ENCODE results near the gene GALNT15. TPM values are rescaled to one million over a fixed set of nuclear protein-coding genes. Genes with fewer than 3 reads are reported as not detected.

GALNT15 gene
- total RNA-seq, 1 donor: 4.7 TPM

DNA sequence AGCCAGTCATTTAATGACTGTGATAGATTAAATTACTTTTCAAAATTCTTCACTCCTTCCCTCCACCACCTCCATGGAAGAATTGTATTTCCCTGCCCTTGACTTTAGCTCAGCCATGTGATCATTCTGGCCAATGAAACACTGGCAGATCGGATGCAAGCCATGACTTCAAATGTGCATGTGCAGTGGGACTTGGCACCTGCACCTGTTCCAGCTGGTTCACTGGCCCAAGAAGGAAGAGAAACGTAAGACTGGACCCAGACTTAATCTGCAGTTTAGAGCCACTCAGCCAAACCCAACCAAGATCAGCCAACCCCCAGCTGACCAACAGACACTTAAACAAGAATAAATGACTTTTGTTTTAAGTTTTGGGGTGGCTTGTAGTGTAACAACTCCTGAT lies 78.5 kb downstream of the GALNT15 start:
- TF ChIP-seq, protein P1, sequence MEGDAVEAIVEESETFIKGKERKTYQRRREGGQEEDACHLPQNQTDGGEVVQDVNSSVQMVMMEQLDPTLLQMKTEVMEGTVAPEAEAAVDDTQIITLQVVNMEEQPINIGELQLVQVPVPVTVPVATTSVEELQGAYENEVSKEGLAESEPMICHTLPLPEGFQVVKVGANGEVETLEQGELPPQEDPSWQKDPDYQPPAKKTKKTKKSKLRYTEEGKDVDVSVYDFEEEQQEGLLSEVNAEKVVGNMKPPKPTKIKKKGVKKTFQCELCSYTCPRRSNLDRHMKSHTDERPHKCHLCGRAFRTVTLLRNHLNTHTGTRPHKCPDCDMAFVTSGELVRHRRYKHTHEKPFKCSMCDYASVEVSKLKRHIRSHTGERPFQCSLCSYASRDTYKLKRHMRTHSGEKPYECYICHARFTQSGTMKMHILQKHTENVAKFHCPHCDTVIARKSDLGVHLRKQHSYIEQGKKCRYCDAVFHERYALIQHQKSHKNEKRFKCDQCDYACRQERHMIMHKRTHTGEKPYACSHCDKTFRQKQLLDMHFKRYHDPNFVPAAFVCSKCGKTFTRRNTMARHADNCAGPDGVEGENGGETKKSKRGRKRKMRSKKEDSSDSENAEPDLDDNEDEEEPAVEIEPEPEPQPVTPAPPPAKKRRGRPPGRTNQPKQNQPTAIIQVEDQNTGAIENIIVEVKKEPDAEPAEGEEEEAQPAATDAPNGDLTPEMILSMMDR (IDR thresholded peaks at IDR 0.05; ENCODE audit: insufficient read depth, low read depth, low read length): no peak

DNA sequence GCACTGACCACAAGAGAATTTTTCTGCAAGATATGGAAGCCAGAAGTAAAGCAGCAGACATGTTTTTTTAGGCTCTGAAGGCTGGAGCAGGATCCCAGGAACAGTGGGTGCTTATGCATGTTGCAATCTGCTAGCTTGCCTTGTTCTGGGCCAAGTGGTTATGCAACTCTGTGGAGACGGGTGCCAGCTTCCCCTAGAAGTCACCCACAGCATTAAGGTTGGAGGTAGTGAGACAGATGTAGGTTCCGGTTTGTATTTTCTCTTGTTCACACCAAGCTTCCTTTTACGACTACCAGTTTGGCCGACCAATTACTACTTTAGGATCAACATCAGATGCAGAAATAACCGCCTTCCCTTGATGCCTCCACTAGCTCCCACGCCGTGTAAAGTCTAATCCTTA lies 79.1 kb downstream of the GALNT15 start:
- no peak overlapping the region for H3K4me3 ChIP-seq (ENCODE audit: low read depth, low read length)
- DNase-seq (ENCODE audit: low read depth): peak; percentile 71
- TF ChIP-seq, protein P1 (IDR thresholded peaks at IDR 0.05; ENCODE audit: insufficient read depth, low read depth, low read length): no peak

More for the DNA sequence above, 78.5 kb downstream of the GALNT15 start:
- no peak overlapping the region for H3K4me3 ChIP-seq (ENCODE audit: low read depth, low read length)
- no peak for DNase-seq (ENCODE audit: low read depth)

DNA sequence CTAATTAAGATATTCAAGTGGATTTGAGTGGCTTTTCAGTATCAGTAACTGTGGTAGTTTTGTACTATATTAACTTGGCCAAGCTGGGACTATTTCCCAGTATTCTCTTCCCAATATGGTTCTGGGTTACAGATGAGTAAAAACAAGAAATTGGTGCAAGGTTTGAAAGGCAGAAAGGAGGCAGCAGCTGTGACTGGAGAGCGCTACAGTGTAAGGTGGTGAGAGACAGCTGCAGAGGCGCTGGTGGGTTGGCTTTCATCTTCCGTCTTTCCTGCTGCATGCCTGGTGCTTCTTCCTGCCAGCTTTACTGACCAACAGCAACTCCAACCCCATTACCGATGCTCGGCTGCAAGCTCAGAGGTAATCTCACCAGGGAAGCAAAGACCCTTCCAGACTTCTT lies 80.4 kb downstream of the GALNT15 start:
- no peak for DNase-seq (ENCODE audit: low read depth)
- TF ChIP-seq, protein P1 (IDR thresholded peaks at IDR 0.05; ENCODE audit: insufficient read depth, low read depth, low read length): no peak

DNA sequence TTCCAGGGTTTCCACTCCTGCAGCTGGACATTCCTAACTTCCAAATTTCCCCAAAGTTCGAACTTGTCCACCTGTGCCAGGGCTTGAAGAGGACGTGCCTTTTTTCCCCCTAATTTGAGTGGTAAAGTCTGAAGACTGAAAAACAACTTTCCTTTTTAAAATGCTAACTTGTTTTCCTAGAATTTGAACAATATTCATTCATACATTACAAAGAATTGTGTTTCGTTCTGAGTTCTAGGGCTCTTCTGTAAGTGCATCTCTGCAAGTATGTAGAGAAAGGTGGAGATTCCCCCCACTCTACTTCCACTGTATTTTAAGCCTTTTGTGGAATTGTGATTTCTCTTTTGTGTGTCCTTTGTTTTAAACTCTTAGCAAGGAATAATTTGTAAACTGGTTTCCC lies 80.8 kb downstream of the GALNT15 start:
- no peak for DNase-seq (ENCODE audit: low read depth)
- TF ChIP-seq, protein P1 (IDR thresholded peaks at IDR 0.05; ENCODE audit: insufficient read depth, low read depth, low read length): no peak
- no peak overlapping the region for H3K4me3 ChIP-seq (ENCODE audit: low read depth, low read length)

More for the DNA sequence above, 80.4 kb downstream of the GALNT15 start:
- H3K4me3 ChIP-seq (ENCODE audit: low read depth, low read length): no peak overlapping the region

DNA sequence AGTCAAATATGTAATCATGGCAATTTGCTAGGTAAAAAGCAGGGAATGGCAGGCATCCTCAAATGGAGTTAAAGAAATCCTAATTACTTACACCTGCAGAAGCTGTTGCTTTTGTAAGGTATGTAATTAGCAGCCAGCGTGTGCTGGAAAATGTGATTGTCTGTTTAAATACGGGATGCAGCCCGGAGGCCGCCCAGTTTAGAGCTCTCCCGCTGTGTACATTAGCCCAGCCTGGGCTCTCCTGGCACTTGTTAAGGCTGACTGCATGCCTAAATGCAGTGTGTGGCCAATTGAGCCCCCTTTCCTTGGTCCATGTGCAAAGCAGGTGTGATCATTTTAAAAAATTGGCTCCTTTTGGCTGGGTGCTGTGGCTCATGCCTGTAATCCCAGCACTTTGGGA lies 81.2 kb downstream of the GALNT15 start:
- TF ChIP-seq, protein P1 (IDR thresholded peaks at IDR 0.05; ENCODE audit: insufficient read depth, low read depth, low read length): no peak
- no peak overlapping the region for H3K4me3 ChIP-seq (ENCODE audit: low read depth, low read length)
- DNase-seq (ENCODE audit: low read depth): no peak

DNA sequence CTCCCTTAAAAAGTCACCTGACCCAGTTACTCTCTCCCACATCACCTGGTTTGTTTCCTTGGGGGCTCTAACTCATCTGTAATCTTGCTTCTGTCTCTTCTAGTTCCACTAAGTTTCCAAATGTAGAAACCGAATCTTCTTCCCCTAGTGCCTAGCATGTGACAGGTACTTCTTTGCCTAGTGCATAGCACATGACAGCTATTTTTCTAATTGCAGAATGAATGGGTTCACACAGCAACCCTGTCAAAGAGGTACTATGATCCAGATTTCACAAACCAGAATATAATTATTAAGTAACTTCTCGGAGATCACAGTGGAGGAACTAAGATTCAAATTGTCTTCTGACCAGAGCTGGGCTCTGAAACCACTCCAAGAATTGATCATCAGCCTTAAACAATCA lies 82.8 kb downstream of the GALNT15 start:
- TF ChIP-seq, protein P1 (IDR thresholded peaks at IDR 0.05; ENCODE audit: insufficient read depth, low read depth, low read length): no peak
- DNase-seq (ENCODE audit: low read depth): no peak
- H3K4me3 ChIP-seq (ENCODE audit: low read depth, low read length): no peak overlapping the region

DNA sequence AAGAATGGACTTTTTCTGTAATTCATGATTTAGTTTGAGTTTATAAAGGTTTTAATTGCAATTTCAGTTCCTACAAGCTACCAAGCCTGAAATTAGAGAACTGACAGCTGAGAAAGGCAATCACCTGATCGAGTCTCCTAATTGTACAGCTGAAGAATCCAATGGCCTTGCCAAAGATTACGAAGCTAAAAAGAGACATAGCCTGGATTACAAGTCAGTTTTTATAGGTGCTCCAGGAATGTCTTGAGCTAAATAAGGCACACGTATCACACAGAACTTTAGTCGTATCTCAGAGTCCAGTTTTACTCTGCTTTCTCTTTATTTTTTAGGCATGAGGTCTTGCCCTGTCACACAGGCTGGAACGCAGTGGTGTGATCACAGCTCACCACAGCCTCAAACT lies 83.7 kb downstream of the GALNT15 start:
- no peak for DNase-seq (ENCODE audit: low read depth)
- TF ChIP-seq, protein P1 (IDR thresholded peaks at IDR 0.05; ENCODE audit: insufficient read depth, low read depth, low read length): no peak
- H3K4me3 ChIP-seq (ENCODE audit: low read depth, low read length): no peak overlapping the region
